RPMI8226 (cell line): Measurements from ENCODE around the gene ECHDC3.

Experiments used
- DNase-seq: peaks from one replicate; pipeline ENCODE4 v3.0.0-alpha.2; 2015

Gene ECHDC3

DNA sequence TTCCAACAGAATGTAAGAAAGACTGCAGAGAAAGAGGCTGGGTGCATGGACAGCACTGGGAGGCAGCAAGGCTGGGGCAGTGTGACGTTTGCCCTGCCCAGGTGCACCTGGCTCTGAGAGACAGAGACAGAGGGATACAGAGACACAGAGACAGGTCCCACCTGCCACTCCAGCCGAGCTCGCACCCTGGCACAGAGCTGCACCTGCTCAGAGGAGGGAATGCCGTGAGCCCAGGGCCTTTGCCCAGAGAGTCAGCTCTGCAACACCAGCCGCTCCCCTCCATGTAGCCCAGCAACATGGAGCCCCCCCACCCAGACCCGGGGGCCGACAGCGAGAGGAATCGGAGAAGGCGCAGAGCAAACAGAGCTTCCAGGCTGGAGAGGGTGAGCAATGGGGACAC is 45.7 kb downstream of the ECHDC3 start:
- no peak for DNase-seq

DNA sequence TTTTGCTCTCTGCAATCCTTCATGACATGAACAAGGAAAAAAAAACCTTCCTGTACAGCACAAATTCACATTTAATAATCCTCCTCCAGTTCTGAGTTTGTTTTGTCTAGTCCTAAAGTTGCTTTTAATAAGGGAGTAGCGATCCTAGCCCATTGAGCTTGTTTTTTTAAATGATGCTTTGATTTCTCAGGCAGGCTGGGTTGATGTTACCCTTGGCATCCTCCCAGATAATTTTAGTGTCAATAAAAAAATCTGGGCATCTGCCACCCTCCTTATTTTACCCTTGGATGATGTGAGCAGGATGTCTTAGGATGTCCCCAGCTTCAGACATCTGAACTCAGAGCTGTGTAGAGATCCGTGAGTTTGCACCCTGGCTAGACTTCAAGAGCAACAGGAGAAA is 47.1 kb downstream of the ECHDC3 start:
- DNase-seq = no peak

DNA sequence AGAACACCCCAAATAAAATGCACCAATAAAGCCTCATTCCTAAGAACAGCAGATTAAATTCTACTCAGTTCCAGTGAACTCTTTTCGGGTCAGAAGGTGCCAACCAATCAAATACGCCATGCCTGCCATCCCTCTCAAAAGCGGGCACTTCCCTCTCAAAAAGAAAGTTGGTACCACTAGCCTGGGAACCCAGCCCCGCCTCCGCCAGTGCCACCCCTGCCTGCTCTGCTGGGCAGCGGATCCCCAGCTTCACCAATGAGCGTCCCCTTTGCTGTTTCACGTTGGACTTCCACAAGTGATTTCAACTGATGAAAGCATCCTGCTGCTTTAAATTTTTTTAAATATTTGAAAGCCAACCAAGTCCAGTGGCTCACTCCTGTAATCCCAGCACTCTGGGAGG is 47.8 kb downstream of the ECHDC3 start:
- DNase-seq = no peak

DNA sequence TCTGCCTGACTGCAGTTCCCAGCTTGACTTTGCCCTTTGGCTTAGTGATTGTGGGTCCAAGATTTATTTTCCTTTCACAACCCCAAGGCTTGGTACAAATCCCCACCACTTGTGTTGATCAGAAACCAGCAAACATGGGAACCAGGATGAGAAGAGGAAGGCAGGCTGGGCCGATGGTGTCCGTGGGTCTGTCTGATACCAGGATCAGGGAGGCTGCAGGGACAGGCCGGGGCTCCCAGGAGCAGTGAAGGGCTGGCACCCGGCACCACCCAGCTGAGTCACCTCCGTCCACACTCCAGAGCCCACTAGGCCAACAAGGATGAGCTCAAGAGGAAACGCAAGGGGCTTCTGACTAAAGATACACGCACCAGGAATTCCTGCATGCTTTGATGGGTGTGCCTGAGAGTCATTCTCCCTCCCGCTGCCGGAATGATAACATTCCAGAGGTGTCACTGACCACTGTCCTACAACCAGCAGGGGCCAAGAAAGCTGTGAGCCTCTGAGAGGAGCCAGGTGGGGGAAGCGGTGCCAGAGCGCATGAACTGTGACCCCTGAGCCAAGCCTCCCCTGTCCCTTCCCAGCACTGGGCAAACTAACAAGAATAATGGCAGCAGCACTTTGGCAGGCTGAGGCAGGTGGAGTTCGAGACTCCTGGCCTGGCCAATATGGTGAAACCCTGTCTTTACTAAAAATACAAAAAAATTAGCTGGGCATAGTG is 51.7 kb downstream of the ECHDC3 start:
- DNase-seq = no peak

DNA sequence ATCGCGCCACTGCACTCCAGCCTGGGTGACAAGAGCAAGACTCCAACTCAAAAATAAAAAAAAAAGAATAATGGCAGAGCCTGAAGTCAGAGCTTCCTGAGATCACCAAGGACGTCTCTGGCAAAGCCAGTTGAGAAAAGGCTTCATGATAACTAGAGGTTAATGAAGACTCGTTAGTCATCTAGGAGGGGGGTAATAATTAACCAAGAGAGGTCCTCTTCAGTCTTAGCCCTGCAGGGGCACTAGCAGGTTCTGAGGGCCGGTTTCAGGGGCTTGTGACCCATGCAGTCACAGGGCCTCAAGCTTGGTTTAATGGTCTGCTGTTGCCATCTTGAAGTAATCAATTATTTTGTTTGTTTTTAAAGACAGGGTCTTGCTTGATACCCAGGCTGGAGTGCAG is 52.4 kb downstream of the ECHDC3 start:
- no peak for DNase-seq

DNA sequence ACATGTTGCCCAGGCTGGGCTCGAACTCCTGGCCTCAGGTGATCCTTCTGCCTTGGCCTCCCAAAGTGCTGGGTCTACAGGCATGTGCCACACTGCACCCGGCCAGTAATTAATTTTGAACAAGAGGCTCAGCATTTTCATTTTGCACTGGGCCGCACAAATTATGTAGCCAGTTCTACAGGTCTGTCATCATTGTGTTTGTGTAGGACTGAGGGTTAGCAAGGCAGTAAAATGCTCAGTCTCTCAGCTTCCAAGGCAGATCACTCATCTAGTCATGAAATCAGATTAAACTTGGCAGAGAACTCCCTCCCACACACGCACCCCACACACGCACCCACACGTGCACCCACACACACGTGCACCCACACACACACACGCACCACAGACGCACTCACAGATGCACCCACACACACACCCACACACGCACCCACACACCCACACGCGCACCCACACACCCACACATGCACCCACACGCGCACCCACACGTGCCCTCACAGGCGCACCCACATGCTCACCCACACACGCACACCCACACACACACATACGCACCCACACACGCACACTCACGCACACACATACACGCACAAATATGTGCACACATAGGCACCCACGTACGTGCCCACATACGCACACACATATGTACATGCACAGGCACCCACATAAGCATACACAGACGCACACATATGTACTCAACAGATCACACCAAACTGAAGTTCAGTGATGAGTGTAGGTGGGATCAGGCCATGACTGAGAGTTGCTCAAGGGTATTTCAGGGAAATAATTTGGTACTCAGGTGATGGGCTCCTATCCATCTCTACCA is 53.1 kb downstream of the ECHDC3 start:
- no peak for DNase-seq

DNA sequence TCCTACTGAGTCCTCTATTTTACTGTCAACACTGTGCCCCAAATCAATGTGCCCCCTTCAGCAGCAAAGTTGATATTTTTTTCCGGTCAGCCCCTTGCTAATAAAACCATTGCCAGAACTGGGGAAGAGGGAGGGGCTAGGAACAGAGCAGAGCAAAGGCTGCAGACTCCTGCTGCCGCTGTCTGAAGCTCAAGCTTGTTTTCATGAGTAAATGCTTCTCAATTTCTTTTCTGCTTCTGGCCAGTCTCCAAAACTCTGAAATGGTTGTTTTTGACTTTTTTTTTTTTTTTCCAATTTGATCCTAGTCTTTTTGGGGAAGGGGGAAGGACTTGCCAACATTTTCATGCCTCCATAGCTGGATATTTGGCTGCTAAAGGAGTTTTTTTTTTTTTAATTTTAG is 54.3 kb downstream of the ECHDC3 start:
- DNase-seq = no peak

DNA sequence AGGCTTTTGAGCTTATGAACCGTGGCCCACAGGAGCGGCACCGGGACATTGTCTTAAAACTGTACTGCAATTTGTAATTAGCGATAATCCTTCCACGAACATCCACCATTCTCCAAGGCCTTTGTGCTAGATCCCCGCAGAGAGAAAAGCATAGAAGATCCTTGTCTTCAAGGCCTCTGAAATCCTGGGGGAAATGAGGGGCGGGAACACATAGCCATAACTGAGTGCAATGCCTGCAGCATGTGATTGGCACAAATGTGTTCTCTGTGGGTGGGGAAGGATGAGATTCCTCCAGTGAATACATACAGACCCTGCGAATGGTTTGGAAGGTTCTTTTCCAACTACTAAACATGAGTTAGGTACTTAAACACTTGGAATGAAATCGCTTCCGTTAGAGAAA is 55.1 kb downstream of the ECHDC3 start:
- no peak for DNase-seq

DNA sequence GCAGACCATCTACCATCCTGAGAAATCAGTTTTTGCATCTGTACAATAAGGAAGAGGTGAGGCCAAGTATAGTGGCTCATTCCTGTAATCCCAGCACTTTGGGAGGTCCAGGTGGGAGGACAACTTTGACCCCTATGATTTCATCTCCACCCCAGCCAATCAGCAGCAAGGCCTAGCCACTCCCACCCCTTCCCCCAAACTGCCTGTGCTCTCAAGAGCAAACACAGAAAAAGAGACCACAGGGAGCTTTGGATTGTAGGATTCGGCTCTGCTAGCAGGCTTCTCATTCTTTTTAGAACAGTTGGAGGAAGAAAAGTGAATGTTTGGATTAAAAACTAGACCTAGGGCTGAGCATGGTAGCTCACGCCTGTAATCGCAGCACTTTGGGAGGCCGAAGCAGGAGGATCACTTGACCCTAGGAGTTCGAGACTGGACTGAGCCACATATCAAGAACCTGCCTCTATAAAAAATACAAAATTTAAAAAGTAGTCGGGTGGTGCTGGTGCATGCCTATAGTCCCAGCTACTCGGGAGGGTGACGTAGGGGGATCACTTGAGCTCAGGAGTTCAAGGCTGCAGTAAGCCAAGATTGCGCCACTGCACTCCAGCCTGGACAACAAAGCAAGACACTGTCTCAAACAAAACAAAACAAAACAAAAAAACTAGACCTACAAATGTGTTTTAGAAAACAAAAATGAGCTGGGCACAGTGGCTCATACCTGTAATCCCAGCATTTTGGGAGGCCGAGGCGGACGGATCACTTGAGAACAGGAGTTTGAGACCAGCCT is 55.9 kb downstream of the ECHDC3 start:
- DNase-seq = no peak

DNA sequence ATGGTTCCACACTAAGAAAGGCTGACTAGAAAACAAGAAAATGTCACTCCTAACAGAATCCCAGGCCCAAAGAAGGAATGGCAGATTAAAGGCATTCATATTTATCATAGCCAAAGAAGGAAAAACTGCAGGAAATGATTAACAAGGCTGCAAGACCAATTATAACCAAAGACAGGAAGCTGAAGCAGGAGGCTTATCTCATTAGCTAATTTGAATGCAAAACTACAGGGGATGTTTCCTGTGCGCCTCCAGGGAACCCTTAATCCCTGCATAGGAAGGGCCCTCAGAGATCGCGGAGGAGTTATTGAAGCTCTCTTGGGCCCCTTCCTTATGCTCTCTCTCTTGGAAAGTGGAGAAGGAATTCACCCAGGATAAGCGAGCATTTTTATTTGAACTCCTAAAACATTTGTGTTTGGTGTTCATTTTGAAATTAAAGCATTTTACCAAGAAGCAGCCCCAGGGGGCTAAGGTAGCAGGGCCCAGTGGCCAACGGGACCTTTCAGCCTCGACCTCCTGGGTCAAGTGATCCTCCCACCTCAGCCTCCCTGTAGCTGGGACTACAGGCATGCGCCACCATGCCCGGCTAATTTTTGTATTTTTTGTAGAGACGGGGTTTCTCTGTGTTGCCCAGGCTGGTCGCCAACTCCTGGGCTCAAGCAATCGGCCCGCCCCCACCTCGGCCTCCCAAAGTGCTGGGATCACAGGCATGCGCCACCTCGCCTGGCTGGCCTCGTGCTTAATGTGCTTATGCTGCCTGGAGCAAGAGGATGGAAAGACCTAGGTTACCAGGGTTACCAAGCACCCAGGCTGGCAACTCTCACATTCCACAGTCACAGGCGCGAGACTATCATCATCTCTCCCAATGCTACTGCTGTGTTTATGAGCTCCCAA is 56.9 kb downstream of the ECHDC3 start:
- no peak for DNase-seq

DNA sequence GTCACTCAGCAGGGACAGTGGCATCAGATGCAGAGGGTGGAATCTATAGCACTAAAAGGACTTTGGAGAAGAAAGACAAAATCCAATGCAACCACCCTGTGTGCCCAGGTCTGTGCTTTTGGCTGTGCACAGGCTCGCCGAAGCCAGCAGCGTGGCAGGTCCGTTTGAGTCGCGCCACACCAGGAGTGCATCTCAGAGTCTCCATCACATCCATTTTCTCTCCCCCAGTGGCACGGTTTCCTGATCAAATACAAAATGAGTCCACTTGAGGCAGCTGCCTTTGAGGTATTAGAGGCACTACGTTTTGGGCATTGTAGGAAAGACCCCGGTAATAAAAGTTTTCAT is 57.5 kb downstream of the ECHDC3 start:
- DNase-seq = no peak

DNA sequence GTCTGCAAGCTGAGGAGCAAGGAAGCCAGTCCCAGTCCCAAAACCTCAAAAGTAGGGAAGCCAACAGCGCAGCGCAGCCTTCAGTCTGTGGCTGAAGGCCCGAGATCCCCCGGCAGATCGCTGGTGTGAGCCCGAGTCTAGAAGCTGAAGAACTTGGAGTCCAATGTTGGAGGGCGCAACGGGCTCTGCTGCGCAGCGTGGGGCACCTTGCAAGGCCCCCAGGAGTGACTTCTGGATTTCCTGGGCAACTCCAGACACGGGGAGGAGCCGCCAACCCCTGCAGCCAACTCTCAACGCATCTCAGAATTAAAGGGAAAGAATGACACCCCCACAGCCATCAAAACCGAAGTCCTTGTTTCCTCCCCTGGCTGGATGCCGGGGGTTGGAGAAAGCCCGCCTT is 62.2 kb downstream of the ECHDC3 start:
- DNase-seq = no peak

DNA sequence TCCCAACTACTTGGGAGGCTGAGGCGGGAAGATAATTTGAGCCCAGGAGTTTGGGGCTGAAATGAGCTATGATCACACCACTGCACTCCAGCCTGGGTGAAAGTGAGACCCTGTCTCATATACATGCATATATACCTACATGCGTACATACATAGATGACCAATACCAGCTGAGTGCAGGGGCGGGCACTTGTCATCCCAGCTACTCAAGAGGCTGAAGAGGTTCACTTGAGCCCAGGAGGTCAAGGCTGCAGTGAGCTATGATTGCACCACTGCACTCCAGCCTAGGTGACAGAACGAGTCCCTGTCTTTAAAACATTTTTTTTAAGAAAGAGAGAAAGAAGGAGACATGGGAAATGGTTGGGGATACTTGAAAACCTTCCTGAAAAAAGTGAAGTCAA is 63.6 kb downstream of the ECHDC3 start:
- DNase-seq = no peak

DNA sequence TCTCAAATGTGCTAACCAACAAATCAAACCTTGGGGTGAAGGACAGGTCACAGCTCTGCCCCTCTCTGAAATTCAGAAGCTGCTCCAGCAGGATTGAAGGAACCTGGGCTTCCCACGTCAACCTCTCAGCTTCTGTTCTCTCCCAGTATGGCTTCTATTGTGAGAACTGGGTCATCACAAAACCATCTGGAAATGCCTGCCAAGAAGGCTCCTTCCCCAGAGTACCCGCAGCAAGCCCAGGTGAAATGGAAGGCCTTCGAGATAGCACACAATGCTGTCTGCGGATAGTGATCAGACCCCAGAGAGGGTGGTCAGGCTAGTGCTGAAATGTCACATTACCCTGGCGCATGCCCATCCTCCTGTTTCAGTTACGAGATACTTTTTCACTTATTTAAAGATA is 64.5 kb downstream of the ECHDC3 start:
- no peak for DNase-seq

DNA sequence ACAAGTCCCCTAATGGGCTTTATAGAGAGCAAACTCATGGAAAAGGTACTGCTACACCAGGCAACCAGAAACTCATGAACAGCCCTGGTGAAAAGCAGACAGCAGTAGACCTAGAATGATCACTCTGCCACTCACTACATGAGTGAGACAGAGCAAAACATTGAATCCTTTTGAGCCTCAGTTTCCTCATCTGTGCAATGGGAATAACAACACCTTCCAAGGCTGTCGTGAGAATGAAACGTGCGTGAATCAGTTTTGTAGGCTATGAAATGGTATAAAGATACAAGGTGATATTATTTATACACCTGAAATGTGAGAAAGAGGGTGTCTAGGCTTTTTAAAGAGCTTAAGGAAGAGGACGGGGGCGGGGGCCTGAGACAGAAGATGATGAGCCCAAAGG is 66.6 kb downstream of the ECHDC3 start:
- DNase-seq = no peak

DNA sequence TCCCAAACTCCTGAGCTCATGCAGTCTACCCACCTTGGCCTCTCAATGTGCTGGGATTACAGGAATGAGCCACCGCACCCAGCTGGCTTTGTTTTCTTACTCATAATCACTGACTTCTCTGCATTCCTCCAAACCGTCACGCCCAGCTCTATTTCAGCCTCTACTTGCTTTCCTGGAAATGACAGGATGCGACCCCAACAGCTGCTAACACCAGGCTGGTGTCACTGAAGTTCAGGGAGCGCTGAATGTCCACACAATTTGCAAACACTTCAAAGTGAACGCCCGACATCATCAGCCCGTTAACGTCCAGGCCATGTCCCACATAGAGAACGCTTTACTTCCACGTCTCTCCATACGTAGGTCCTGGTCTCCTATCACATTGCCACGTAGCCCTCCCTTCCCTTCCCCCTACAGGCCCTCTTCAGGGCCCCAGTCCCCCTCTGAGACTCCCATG is 68.2 kb downstream of the ECHDC3 start:
- no peak for DNase-seq

DNA sequence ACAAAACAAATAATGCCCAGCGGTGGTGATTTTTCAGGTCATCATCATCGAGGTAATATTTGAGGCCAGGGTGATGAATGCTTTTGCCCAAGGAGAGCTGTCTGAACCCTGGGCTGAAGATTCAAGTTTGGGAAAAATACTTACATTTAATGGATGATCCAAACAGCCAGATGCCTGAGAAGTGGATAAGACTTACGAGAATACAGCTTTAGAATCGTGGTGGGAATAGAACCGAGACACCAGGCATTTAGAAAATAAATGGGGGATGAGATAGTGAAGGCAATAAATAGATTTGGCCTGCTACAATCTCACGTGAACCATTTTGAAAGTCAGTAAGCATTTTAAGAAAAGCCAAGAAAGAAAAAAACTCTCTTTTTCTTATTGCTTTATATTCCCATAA is 68.8 kb downstream of the ECHDC3 start:
- no peak for DNase-seq

DNA sequence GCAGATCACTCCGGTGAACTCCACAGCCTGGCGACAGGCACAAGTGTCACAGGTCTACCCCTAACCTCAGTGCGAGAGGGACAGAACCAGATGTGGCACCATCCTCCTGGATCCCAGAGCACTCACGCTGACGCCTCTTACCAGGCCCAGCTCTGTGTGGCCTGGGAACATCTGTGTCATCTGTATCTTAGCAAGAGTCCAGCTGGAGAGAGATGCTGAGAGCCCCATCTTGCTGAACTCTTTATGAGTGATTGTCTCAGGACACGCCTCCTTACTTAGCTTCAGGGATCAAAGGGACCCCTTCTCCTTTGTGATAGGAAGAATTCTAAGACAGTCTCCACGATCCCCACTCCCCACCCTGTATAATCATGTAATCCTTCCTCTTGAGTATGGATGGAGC is 71.0 kb downstream of the ECHDC3 start:
- DNase-seq = no peak
